GM21619 (cell line): ENCODE measurements around the gene BTLA.
A peak's percentile ranks its signal among the peaks of the same experiment; 100 is the strongest.
"Not testable (repeated sequence)": the region's sequence is repeated elsewhere in the genome, so short reads cannot be mapped to it uniquely, and the experiment has no call there.

ENCODE experiments used
- ATAC-seq: cut with Tn5 transposase; IDR thresholded peaks from one replicate; pipeline ENCODE4 v1.9.1; 2021; ENCODE audit not compliant: unreplicated experiment

The BTLA gene

GRCh38 chr3:112498914-112499711 is at the start of gene BTLA:
BTLA (minus strand) TSS chr3:112499472; CDS start chr3:112499358, 114 bp downstream.
- peak; percentile 63 for ATAC-seq

GRCh38 chr3:112546216-112546759 is 47.0 kb upstream of the BTLA start:
- no peak for ATAC-seq

- ATAC-seq: peak; percentile 82
These were observed 40.8 kb upstream of the BTLA start for GRCh38 chr3:112539825-112540650.

GRCh38 chr3:112531358-112531781 is 32.1 kb upstream of the BTLA start:
- ATAC-seq: no peak

- no peak for ATAC-seq
These were observed 31.3 kb upstream of the BTLA start for GRCh38 chr3:112530573-112530972.

GRCh38 chr3:112524127-112524526 is 24.9 kb upstream of the BTLA start:
- not testable (repeated sequence) for ATAC-seq

GRCh38 chr3:112519424-112520001 is 20.2 kb upstream of the BTLA start:
- ATAC-seq: peak; percentile 47

- ATAC-seq: not testable (repeated sequence)
These were observed 19.7 kb upstream of the BTLA start for GRCh38 chr3:112518970-112519369.

- ATAC-seq: peak; percentile 100
These were observed 15.4 kb upstream of the BTLA start for GRCh38 chr3:112514527-112515128.

GRCh38 chr3:112512320-112512719 is 13.0 kb upstream of the BTLA start:
- no peak for ATAC-seq

- ATAC-seq: no peak
These were observed 9.6 kb upstream of the BTLA start for GRCh38 chr3:112508860-112509259.

- no peak for ATAC-seq
These were observed 9.0 kb upstream of the BTLA start for GRCh38 chr3:112508261-112508660.

- no peak for ATAC-seq
These were observed 6.6 kb upstream of the BTLA start for GRCh38 chr3:112505907-112506306.

- ATAC-seq: no peak
These were observed 4.9 kb upstream of the BTLA start for GRCh38 chr3:112504123-112504522.

- ATAC-seq: no peak
These were observed 4.2 kb upstream of the BTLA start for GRCh38 chr3:112503304-112503972.

- no peak for ATAC-seq
These were observed 1.3 kb upstream of the BTLA start for GRCh38 chr3:112500621-112501020.

GRCh38 chr3:112497897-112498548 is 1.2 kb downstream of the BTLA start:
- no peak for ATAC-seq

- no peak for ATAC-seq
These were observed 2.8 kb downstream of the BTLA start for GRCh38 chr3:112496366-112497067.

- not testable (repeated sequence) for ATAC-seq
These were observed 4.9 kb downstream of the BTLA start for GRCh38 chr3:112494448-112494767.
